ENCODE measurements around the gene UGT1A5. TPM values are rescaled to one million over a fixed set of nuclear protein-coding genes. Genes with fewer than 3 reads are reported as not detected.

UGT1A5 gene
- total and polyA plus RNA-seq, 2 of the 8 experiments (the other 6 are each of a cell fraction or from before 2014, with no cell fraction given) = not detected

- Histone ChIP-seq H3K4me3 (ENCODE audit: extremely low read depth in 1 of 4, insufficient read depth in 2 of 4, low read depth in 3 of 4, low read length in 4 of 4) (no peak overlapping the region), H3K36me3 (ENCODE audit: control insufficient read depth in 2 of 4, insufficient read depth in 4 of 4, low read length in 3 of 4) (no peaks in the 10 kb centered on the region), H3K4me1 (replicated peaks in 1 of 4; ENCODE audit: control insufficient read depth in 3 of 4, insufficient read depth in 4 of 4, low read length in 3 of 4) (peaks cover 0 to 6% (median 0%) of the 10 kb centered on the region in 4 experiments; a peak in 1 of 7 replicates), H3K4me2 (ENCODE audit: insufficient read depth in 1 of 2, low read depth in 2 of 2, low read length in 2 of 2) (no peak overlapping the region), H3K79me1 (ENCODE audit: low read depth, low read length) (no peaks in the 10 kb centered on the region), H3K23ac (ENCODE audit: insufficient read length) (no peak overlapping the region), H3K18ac (ENCODE audit: extremely low read depth, low read length) (no peak overlapping the region), H3K27me3 (replicated peaks in 1 of 4; ENCODE audit: control insufficient read depth in 3 of 4, extremely low read depth in 1 of 4, insufficient read depth in 3 of 4, low read length in 3 of 4) (no peaks in the 10 kb centered on the region), H2BK5ac (ENCODE audit: low read depth, low read length) (no peak overlapping the region), H2BK12ac (ENCODE audit: low read depth, low read length) (no peak overlapping the region), H4K20me1 (replicated peaks in 1 of 2; ENCODE audit: control insufficient read depth in 1 of 2, insufficient read depth in 2 of 2, low read length in 2 of 2) (no peaks in the 10 kb centered on the region), H3K56ac (replicated peaks; ENCODE audit: insufficient read length, low read depth, low read length) (no peak overlapping the region), H3K4ac (replicated peaks; ENCODE audit: insufficient read length, low read depth, low read length) (no peak overlapping the region), H2BK15ac (ENCODE audit: low read length) (no peak overlapping the region), H3K14ac (ENCODE audit: insufficient read length) (no peak overlapping the region), H3K9me3 (ENCODE audit: insufficient read depth in 2 of 2, low read depth in 1 of 2, low read length in 1 of 2) (no peaks in the 10 kb centered on the region), H3K27ac (ENCODE audit: low read depth, low read length) (no peak overlapping the region), H2AFZ (ENCODE audit: low read length) (no peak overlapping the region), H2BK120ac (replicated peaks; ENCODE audit: low read depth, low read length) (no peak overlapping the region), H4K8ac (ENCODE audit: extremely low read depth, insufficient read depth, low read length) (no peak overlapping the region), H4K91ac (replicated peaks; ENCODE audit: insufficient read length, low read length) (no peak overlapping the region), H4K5ac (ENCODE audit: insufficient read length, low read depth, low read length) (no peak overlapping the region), H3K9ac (replicated peaks in 1 of 4; ENCODE audit: extremely low read depth in 1 of 4, low read depth in 3 of 4, low read length in 3 of 4) (no peak overlapping the region), H2BK20ac (ENCODE audit: low read length) (no peak overlapping the region), H2AK5ac (ENCODE audit: low read depth, low read length) (no peak overlapping the region), H3K79me2 (ENCODE audit: control insufficient read depth in 1 of 2, insufficient read depth in 2 of 2, low read length in 2 of 2) (no peaks in the 10 kb centered on the region), H3K23me2 (ENCODE audit: low read depth, low read length) (no peaks in the 10 kb centered on the region)
- CTCF ChIA-PET (ENCODE audit: partially characterized antibody) = interaction anchor here (0.7 to 1.2 kb wide), 3 partner anchors 14 to 28 kb away, joined by 3 read pairs; no protein-coding TSS in a partner anchor
- TF ChIP-seq EGR1 (IDR thresholded peaks at IDR 0.05; ENCODE audit: borderline replicate concordance, low read depth, low read length) (no peak), SIRT6 (IDR thresholded peaks at IDR 0.05; ENCODE audit: low read length) (no peak), CHD2 (IDR thresholded peaks at IDR 0.05; ENCODE audit: low read length) (no peak), CTBP2 (IDR thresholded peaks at IDR 0.05; ENCODE audit: borderline replicate concordance, insufficient read depth, insufficient read length, low read length) (no peak)
- FAIRE-seq = no peak
- 91% methylated on average over 1 of the region's 1 CpG; no CpG with 5 or more reads in 1 of the 2 experiments for WGBS, 2 experiments (ENCODE audit: extremely low coverage in 1 of 2, insufficient coverage in 1 of 2, insufficient read length in 1 of 2, insufficient replicate concordance in 2 of 2, low coverage in 1 of 2, low lambda C conversion rate in 2 of 2, missing lambda C conversion rate in 1 of 2)
- DNase-seq (ENCODE audit: low read depth in 1 of 2, low spot score in 2 of 2) = no peak
- POLR2A ChIA-PET (ENCODE audit: partially characterized antibody) = no interaction called here
These were observed 28.1 kb upstream of the UGT1A5 start for GRCh38 chr2:233684640-233685039.

Data from H1 (cell line).